Sigmoid colon (tissue), 4 donors: Measurements from ENCODE around the gene NUP54.

ENCODE experiments used
- EP300 ChIP-seq, 4 donors: sonication (generic); formaldehyde crosslinking; IDR thresholded peaks; one replicate each; pipeline ENCODE4 v1.6.1; 2017; ENCODE audit warnings: antibody characterized with exemption in 4 of 4
- POLR2A ChIP-seq, 2 donors: fragments of 450-650 bp; IDR thresholded peaks; one replicate each; pipeline ENCODE4 v1.6.1; 2016; ENCODE audit warnings: antibody characterized with exemption in 2 of 2, mild to moderate bottlenecking in 2 of 2, moderate library complexity in 2 of 2
- POLR2AphosphoS5 ChIP-seq, 4 donors: sonication (generic); formaldehyde crosslinking; IDR thresholded peaks; one replicate each; pipeline ENCODE4 v1.6.1; 2017; ENCODE audit warnings: antibody characterized with exemption in 4 of 4
- TF ChIP-seq, protein P1 (sequence below), 4 experiments: fragments of 450-650 bp in 3 of 4; fragments of 200-600 bp in 1 of 4; IDR thresholded peaks; one replicate each; pipeline ENCODE4 v1.5.1; 2016 to 2019; ENCODE audit warnings: antibody characterized with exemption in 4 of 4, mild to moderate bottlenecking in 3 of 4, moderate library complexity in 2 of 4

DNA sequence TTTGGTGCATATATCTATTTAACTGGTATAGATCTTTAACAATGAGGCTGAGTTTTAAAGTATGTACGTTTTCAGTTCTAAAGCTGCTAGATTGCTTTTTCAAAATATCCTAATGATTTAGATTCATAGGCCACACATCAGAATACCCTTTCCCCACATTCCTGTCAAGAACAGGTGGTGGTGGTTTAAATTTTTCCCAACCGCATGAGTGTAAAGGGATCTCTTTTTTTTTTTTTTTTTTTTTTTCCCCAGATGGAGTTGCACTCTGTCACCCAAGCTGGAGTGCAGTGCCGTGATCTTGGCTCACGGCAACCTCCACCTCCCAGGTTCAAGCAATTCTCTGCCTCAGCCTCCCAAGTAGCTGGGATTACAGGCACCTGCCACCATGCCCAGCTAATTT lies 28.0 kb downstream of the NUP54 start:
- TF ChIP-seq, protein P1, sequence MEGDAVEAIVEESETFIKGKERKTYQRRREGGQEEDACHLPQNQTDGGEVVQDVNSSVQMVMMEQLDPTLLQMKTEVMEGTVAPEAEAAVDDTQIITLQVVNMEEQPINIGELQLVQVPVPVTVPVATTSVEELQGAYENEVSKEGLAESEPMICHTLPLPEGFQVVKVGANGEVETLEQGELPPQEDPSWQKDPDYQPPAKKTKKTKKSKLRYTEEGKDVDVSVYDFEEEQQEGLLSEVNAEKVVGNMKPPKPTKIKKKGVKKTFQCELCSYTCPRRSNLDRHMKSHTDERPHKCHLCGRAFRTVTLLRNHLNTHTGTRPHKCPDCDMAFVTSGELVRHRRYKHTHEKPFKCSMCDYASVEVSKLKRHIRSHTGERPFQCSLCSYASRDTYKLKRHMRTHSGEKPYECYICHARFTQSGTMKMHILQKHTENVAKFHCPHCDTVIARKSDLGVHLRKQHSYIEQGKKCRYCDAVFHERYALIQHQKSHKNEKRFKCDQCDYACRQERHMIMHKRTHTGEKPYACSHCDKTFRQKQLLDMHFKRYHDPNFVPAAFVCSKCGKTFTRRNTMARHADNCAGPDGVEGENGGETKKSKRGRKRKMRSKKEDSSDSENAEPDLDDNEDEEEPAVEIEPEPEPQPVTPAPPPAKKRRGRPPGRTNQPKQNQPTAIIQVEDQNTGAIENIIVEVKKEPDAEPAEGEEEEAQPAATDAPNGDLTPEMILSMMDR (IDR thresholded peaks at IDR 0.05): no peak
- no peak for TF ChIP-seq POLR2AphosphoS5 (IDR thresholded peaks at IDR 0.05)
- TF ChIP-seq POLR2A (IDR thresholded peaks at IDR 0.05): no peak
- no peak for TF ChIP-seq EP300 (IDR thresholded peaks at IDR 0.05)
